ENCODE results near the gene DUSP3.

DNA sequence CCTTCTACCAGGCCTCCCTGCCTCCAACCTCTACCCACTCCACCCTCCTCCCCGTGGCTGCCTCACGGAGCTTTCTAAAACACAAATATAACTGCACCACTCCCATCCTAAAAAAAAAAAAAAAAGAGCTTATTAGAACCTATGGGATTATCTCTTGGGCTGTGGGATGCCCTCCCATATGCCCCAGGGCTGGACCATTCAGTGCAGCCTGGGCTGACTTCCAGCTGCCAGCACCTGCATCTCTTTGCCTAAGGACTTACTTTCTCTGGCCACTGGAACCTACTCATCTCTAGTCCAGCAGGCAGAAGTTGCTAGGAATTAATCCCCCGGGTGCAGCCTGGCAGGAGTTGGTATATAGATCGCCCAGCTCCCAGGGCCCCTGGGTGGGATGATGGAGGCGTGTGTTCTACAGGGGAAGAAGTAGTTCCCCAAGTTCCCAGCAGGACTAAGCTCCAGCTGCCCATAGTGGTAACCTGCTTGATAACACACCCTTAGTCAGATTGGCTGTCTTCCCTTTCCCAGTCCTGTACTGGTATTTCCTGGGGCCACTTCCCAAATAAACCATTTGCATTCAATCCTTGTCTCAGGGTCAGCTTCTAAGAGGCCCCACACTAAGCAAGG lies 43.9 kb upstream of the DUSP3 start:
- TF ChIP-seq CTCF (IDR thresholded peaks at IDR 0.05) (no peak), POLR2AphosphoS5 (IDR thresholded peaks at IDR 0.05) (no peak)
